Muscle of leg (tissue), 11 donors: ENCODE data around the gene EPN3. TPM values are rescaled to one million over a fixed set of nuclear protein-coding genes. Genes with fewer than 3 reads are reported as not detected.

ENCODE experiments used
- DNase-seq: peaks from one replicate; pipeline ENCODE4 v3.0.0; 2013
- H3K27ac ChIP-seq: one replicate; pipeline ENCODE4 v1.5.1; 2013; ENCODE audit warnings: mild to moderate bottlenecking, low read length, control low read depth
- H3K27me3 ChIP-seq: one replicate; pipeline ENCODE4 v1.6.1; 2013; ENCODE audit warnings: low read length; ENCODE audit not compliant: control insufficient read depth, insufficient read depth
- H3K36me3 ChIP-seq: one replicate; pipeline ENCODE4 v1.6.1; 2013; ENCODE audit warnings: low read length; ENCODE audit not compliant: control insufficient read depth, insufficient read depth
- H3K4me1 ChIP-seq: one replicate; pipeline ENCODE4 v1.6.1; 2013; ENCODE audit warnings: low read length; ENCODE audit not compliant: control insufficient read depth, insufficient read depth
- H3K4me3 ChIP-seq: one replicate; pipeline ENCODE4 v1.5.1; 2013; ENCODE audit warnings: low read length, control low read depth
- H3K9me3 ChIP-seq: replicated peaks from 2 replicates; pipeline ENCODE4 v1.6.1; 2013; ENCODE audit warnings: low read depth, low read length; ENCODE audit not compliant: control insufficient read depth
- WGBS: methylation state at CpG from one replicate; pipeline ENCODE4 v1.1.5; 2013; ENCODE audit warnings: missing lambda C conversion rate; ENCODE audit not compliant: insufficient coverage; 5-methylcytosine and 5-hydroxymethylcytosine counted together
- polyA plus RNA-seq, 8 donors: library from polyadenylated mRNA; unstranded; fragments of 120-200 nt; gene quantifications; one replicate each; pipeline versions ENCODE4 v1.2.1 to v1.2.3, GENCODE V29; 2013; ENCODE audit warnings: inconsistent platforms in 1 of 8, low replicate concordance in 1 of 8; ENCODE audit not compliant: insufficient read length in 8 of 8, insufficient read depth in 1 of 8
- total RNA-seq: library from RNA; stranded (reverse); fragments of 120-200 nt; gene quantifications from one replicate; pipeline ENCODE4 v1.2.4, GENCODE V29; 2013

The EPN3 gene
- total and polyA plus RNA-seq, 9 donors = 0.18 to 3.0 (median 1.0) TPM

DNA sequence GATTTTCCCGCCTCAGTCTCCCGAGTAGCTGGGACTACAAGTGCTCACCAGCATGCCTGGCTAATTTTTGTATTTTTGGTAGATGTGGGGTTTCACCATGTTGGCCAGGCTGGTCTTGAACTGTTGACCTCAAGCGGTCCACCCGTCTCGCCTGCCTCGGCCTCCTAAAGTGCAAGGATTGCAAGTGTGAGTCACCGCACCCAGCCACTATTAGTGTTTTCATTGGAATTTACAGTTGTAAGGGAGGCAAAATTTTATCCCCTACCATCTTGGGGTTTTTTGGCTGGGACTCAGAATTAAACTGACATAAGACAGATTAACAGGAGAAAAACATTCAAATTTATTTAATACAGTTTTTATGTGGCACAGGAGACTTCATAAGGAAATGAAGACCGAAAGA is 36.6 kb upstream of the EPN3 start:
- peaks cover 6% of the 10 kb centered on the region for H3K27me3 ChIP-seq
- WGBS = 76% methylated on average over 2 of the region's 8 CpGs
- no peaks in the 10 kb centered on the region for H3K36me3 ChIP-seq
- no peak for DNase-seq
- H3K4me3 ChIP-seq = no peak overlapping the region
- H3K9me3 ChIP-seq = no peaks in the 10 kb centered on the region
- no peak overlapping the region for H3K27ac ChIP-seq
- H3K4me1 ChIP-seq = no peaks in the 10 kb centered on the region

DNA sequence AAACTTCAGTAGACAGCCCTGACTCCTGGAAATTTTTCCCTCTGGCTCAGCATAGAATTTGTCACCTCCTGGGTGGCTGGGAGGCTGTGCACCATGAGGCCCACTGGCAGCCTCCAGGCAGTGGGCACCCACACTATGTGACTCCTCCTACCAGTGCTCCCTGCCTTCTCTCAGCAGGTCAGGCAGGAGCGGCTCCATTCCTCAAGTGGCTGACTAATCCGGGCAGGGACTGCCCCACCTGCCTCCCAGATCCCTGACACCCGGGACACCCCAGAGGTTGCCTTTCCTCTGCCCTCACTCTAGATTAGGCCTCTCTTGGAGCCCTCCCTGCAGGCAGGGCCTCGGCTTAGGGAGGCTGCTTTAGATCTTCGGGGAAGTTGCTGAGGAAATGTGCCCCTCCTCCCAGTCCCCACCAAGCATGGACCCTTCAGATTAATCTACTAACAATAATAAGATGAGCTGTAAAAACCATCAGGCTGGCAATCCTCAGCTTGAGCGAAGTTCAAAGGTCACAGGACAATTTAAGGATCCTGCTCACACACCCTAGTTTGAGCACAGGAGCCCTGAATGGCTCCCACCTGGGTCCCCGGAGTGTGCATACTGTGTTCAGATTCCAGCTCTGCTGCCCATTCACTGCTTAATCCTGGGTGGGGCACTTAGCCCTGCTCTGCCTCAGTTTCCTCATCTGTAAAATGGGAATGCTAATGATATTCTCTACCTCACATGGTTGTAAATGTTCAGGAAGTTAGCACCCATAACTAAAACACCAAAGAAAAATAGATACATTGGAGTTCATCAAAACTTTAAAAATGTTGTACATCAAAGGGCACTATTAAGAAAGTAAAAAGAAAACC is 34.3 kb upstream of the EPN3 start:
- H3K36me3 ChIP-seq = no peaks in the 10 kb centered on the region
- no peaks in the 10 kb centered on the region for H3K4me1 ChIP-seq
- H3K4me3 ChIP-seq = no peak overlapping the region
- WGBS = 55% methylated on average over 4 of the region's 7 CpGs
- DNase-seq = no peak
- H3K27me3 ChIP-seq = peaks cover 6% of the 10 kb centered on the region
- H3K27ac ChIP-seq = no peak overlapping the region
- H3K9me3 ChIP-seq = no peaks in the 10 kb centered on the region

DNA sequence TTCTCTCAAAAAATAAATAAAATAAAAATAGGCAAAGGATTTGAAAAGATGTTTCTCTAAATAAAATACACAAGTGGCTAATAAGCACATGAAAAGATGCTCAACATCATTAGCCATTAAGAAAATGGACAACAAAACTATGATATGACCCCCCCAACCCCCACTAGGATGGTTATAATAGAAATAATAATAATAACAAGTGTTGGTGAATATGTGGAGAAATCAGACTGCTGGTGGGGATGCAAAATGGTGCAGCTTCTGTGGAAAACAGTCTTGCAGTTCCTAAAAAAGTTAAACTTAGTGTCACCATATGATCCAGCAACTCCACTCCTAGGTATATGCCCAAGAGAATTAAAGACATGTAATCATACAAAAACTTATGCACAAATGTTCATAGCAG is 33.3 kb upstream of the EPN3 start:
- no peaks in the 10 kb centered on the region for H3K4me1 ChIP-seq
- no peak overlapping the region for H3K4me3 ChIP-seq
- no peak for DNase-seq
- peaks cover 6% of the 10 kb centered on the region for H3K27me3 ChIP-seq
- H3K27ac ChIP-seq = no peak overlapping the region
- H3K36me3 ChIP-seq = no peaks in the 10 kb centered on the region
- H3K9me3 ChIP-seq = no peaks in the 10 kb centered on the region

DNA sequence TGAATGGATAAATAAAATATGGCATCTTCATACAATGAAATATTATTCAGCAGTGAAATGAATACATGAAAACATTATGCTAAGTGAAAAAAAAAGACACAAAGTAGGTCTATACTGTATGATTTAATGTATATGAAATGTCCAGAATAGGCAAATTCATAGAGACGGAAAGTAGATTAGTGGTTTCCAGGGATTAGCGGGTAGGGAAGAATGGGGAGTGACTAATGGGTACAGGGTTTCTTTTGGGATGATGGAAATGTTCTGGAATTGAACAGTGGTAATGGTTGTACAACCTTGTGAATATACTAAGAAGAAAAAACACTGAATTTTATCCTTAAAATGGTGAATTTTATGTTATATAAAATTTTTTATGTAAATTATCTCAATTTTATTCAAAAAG is 32.8 kb upstream of the EPN3 start:
- Histone ChIP-seq H3K9me3 (no peaks in the 10 kb centered on the region), H3K27me3 (peaks cover 6% of the 10 kb centered on the region), H3K27ac (no peak overlapping the region), H3K4me1 (no peaks in the 10 kb centered on the region), H3K4me3 (no peak overlapping the region), H3K36me3 (no peaks in the 10 kb centered on the region)
- DNase-seq = no peak
- WGBS = 94% methylated on average over 2 of the region's 2 CpGs

DNA sequence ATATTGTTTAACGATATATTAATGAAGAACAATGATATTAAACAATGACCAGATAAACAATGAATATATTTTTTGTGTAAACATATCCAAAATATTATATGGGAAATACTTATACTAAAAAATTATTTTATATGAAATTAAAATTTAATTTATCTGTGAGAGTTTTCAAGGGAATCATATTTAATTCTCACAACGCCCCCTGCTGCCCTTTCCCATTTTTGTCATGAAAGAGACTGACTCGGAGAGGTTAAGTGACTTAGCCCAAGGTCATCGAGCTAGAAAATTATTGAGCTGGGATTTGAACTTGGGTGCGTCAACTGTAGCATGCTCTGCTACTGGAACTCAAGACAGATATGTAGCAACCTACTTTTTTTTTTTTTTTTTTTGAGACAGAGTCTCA is 31.5 kb upstream of the EPN3 start:
- H3K4me1 ChIP-seq = no peaks in the 10 kb centered on the region
- H3K4me3 ChIP-seq = no peak overlapping the region
- H3K9me3 ChIP-seq = no peaks in the 10 kb centered on the region
- no CpG with 5 or more reads among the region's 5 CpGs for WGBS
- H3K27ac ChIP-seq = no peak overlapping the region
- H3K27me3 ChIP-seq = peaks cover 4% of the 10 kb centered on the region
- H3K36me3 ChIP-seq = no peaks in the 10 kb centered on the region
- no peak for DNase-seq

DNA sequence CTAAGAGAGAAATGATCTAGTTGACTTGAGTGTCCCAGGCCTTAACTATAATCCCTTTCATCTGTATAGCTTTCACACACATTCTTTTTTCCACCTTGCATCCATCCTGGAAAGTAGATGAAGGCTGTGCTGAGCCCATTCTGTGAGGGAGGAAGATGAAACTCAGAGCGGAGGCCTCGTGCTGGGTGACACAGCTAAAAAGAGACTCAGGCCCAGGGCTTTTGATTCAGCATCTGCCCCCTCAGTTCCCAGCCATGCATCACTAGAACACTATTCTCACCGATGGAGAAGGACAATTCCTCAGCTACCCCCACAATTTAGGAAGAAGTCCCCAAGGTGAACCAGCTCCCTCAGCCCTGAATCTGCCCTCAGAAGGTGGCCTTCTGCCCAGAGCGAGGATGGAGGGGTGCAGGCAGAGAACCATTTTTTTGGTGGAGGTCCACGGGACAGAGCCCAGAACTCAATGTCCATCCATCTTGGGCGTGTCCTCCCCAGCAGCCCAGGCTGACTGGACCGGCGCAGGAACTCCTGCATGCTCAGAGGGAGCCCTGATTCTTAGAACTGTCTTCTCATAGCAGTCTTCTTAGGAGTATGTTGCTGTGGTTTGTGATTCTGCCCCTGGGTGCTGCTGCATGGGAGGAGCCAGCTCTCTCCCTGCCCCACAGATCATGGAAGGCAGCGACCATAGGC is 30.1 kb upstream of the EPN3 start:
- peaks cover 4% of the 10 kb centered on the region for H3K27me3 ChIP-seq
- peaks cover 1% of the 10 kb centered on the region for H3K4me1 ChIP-seq
- 84% methylated on average over 7 of the region's 9 CpGs for WGBS
- H3K4me3 ChIP-seq = no peak overlapping the region
- H3K36me3 ChIP-seq = no peaks in the 10 kb centered on the region
- H3K9me3 ChIP-seq = no peaks in the 10 kb centered on the region
- no peak overlapping the region for H3K27ac ChIP-seq
- no peak for DNase-seq

DNA sequence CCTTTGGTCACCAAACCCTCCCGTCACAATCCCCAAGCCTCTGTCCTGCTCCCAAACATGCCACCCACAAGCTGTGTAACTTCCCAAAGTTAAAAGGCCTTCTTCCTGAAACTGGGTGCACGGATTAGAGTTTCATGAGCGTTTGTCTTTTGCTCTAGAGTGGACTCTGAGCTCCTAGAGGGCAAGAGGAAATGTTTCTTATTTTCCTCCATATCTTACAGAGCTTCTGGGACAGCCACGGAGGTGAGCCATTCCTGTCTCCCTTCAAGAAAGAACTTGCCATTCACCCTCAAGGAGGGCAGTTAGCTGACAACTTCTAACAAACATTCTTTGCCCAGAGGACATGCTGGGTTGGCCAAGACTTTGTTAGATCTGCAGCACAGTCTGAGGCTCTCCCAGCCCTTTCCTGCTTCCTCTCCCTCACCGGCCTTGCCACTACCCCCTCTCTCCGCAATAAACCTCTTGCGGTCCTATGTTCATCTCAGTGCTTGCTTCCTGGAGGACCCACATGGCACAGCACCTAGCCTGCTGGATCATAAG is 26.9 kb upstream of the EPN3 start:
- peaks cover 14% of the 10 kb centered on the region for H3K4me1 ChIP-seq
- no peaks in the 10 kb centered on the region for H3K27me3 ChIP-seq
- H3K27ac ChIP-seq = no peak overlapping the region
- H3K4me3 ChIP-seq = no peak overlapping the region
- DNase-seq = no peak
- no peaks in the 10 kb centered on the region for H3K9me3 ChIP-seq
- H3K36me3 ChIP-seq = no peaks in the 10 kb centered on the region
- 55% methylated on average over 3 of the region's 7 CpGs for WGBS

DNA sequence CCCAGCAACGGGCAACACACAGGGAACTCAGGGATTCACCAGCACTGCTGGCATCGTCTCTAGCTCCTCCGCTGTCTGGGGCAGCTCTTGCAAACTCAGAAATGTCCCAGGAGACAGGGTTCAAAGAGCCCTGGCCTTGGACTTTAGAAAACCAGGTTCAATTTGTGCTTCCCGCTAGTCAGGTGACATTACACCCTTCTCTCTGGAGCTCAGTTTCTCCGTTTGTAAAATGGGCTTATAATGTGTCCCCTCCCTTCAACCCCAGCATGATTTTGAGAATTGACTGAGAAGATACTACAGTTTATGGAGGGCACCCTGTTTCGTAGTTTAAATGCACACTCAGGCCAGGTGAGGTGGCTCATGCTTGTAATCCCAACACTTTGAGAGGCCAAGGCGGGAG is 26.2 kb upstream of the EPN3 start:
- no peaks in the 10 kb centered on the region for H3K27me3 ChIP-seq
- 81% methylated on average over 6 of the region's 7 CpGs for WGBS
- no peak overlapping the region for H3K4me3 ChIP-seq
- peaks cover 14% of the 10 kb centered on the region for H3K4me1 ChIP-seq
- H3K9me3 ChIP-seq = no peaks in the 10 kb centered on the region
- no peak for DNase-seq
- no peaks in the 10 kb centered on the region for H3K36me3 ChIP-seq
- no peak overlapping the region for H3K27ac ChIP-seq

DNA sequence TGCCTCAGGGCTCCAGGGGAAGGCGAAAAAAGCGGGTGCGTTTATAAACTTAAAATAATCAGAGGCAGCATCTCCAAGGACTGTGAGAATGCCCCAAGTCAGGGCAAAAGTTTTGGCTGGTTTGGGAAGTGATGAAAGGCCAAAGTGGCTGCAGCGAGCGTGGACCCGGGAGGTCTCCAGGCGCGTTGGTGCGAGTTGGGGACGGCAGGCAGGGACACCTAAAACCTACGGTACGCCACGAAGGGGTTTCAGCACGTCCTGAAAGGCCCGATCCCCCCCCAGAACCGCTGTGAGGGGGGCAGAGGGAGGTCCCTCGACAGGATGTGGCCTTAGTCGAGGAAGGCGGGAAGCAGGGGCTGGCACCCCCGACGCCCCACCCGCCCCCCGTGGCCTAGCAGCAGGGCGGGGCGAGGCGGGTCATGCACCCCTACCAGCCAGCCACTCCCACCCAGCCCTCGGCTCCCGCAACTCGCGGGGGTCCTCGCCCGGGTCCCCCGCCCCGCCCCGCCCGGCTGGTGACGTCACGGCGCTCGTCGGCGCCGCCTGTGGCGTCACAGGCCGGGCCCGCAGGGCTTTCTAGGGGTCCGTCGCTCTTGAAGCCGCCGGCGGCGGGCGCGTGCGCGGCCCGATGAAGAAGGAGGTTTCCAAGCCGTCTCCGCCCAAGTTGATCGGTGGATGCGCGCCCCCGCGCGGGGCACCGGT is 24.5 kb upstream of the EPN3 start, which contains the start of gene MYCBPAP:
MYCBPAP (plus strand) TSS at position 569 of the 702 bp plus-strand sequence. CDS start 236 bp downstream, outside the sequence.
- peak; percentile 92 for DNase-seq
- no peaks in the 10 kb centered on the region for H3K36me3 ChIP-seq
- H3K27ac ChIP-seq = peak within 1 kb of the TSS; percentile 83
- H3K27me3 ChIP-seq = peaks cover 2% of the 10 kb centered on the region
- 5% methylated on average over 59 of the region's 66 CpGs for WGBS
- no peaks in the 10 kb centered on the region for H3K9me3 ChIP-seq
- H3K4me3 ChIP-seq = peak within 1 kb of the TSS; percentile 59
- H3K4me1 ChIP-seq = peaks cover 14% of the 10 kb centered on the region
